HL-60 (cell line): ENCODE results near the gene BCL2L15.

Experiments used
- DNase-seq, 2 experiments: peaks; one replicate each; pipeline ENCODE4 v3.0.0-alpha.2; 2010 to 2020; ENCODE audit warnings: low read depth in 1 of 2, low spot score in 1 of 2
- H3K27ac ChIP-seq: fragments of 250-450 bp; sonication (Bioruptor Pico); replicated peaks from 2 replicates; pipeline ENCODE4 v1.5.1; 2020; ENCODE audit warnings: mild to moderate bottlenecking, moderate library complexity
- H3K27me3 ChIP-seq: fragments of 250-450 bp; sonication (Bioruptor Pico); 2 replicates; pipeline ENCODE4 v1.5.1; 2021; ENCODE audit warnings: mild to moderate bottlenecking, moderate library complexity; ENCODE audit not compliant: insufficient read depth, poor library complexity, severe bottlenecking
- H3K4me3 ChIP-seq: replicated peaks from 2 replicates; pipeline ENCODE4 v1.5.1; 2011; ENCODE audit warnings: mild to moderate bottlenecking, control low read depth, low read length; ENCODE audit not compliant: insufficient read depth
- GABPA ChIP-seq: IDR thresholded peaks from 2 replicates; pipeline ENCODE4 v1.6.1; 2012; ENCODE audit warnings: low read depth
- POLR2AphosphoS5 ChIP-seq: IDR thresholded peaks from 2 replicates; pipeline ENCODE4 v1.6.1; 2012; ENCODE audit warnings: low read depth
- SPI1 ChIP-seq: IDR thresholded peaks from 2 replicates; pipeline ENCODE4 v1.6.1; 2012; ENCODE audit warnings: low read depth, mild to moderate bottlenecking, borderline replicate concordance
- TF ChIP-seq, protein P1 (sequence below): IDR thresholded peaks from 2 replicates; pipeline ENCODE4 v1.6.1; 2012; ENCODE audit warnings: low read depth; ENCODE audit not compliant: insufficient replicate concordance
- TF ChIP-seq, protein P2 (sequence below): IDR thresholded peaks from one replicate; pipeline ENCODE4 v1.5.1; 2011; ENCODE audit warnings: low read length, control low read depth, inconsistent platforms; ENCODE audit not compliant: insufficient read depth

The BCL2L15 gene

DNA sequence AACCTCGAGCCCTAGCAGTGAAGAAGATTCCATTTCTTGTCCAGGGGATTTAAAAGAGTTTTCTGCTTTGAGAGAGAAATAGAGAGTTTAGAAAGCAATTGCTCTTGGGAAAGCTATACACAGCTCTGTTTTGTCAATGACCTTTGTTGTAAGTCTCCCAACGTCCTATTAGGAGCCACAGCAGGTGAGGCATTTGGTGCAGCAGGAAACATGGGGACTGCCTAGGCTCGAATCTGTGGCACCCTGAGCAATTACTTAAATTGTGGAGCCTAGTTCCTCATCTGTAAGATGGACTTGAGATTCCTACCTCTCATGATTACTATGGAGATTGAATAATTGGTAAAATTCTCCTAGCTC lies 25.9 kb upstream of the BCL2L15 start:
- TF ChIP-seq POLR2AphosphoS5 = no peak
- TF ChIP-seq, protein P1, sequence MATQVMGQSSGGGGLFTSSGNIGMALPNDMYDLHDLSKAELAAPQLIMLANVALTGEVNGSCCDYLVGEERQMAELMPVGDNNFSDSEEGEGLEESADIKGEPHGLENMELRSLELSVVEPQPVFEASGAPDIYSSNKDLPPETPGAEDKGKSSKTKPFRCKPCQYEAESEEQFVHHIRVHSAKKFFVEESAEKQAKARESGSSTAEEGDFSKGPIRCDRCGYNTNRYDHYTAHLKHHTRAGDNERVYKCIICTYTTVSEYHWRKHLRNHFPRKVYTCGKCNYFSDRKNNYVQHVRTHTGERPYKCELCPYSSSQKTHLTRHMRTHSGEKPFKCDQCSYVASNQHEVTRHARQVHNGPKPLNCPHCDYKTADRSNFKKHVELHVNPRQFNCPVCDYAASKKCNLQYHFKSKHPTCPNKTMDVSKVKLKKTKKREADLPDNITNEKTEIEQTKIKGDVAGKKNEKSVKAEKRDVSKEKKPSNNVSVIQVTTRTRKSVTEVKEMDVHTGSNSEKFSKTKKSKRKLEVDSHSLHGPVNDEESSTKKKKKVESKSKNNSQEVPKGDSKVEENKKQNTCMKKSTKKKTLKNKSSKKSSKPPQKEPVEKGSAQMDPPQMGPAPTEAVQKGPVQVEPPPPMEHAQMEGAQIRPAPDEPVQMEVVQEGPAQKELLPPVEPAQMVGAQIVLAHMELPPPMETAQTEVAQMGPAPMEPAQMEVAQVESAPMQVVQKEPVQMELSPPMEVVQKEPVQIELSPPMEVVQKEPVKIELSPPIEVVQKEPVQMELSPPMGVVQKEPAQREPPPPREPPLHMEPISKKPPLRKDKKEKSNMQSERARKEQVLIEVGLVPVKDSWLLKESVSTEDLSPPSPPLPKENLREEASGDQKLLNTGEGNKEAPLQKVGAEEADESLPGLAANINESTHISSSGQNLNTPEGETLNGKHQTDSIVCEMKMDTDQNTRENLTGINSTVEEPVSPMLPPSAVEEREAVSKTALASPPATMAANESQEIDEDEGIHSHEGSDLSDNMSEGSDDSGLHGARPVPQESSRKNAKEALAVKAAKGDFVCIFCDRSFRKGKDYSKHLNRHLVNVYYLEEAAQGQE = no peak
- TF ChIP-seq SPI1 = no peak
- TF ChIP-seq GABPA = no peak
- TF ChIP-seq, protein P2, sequence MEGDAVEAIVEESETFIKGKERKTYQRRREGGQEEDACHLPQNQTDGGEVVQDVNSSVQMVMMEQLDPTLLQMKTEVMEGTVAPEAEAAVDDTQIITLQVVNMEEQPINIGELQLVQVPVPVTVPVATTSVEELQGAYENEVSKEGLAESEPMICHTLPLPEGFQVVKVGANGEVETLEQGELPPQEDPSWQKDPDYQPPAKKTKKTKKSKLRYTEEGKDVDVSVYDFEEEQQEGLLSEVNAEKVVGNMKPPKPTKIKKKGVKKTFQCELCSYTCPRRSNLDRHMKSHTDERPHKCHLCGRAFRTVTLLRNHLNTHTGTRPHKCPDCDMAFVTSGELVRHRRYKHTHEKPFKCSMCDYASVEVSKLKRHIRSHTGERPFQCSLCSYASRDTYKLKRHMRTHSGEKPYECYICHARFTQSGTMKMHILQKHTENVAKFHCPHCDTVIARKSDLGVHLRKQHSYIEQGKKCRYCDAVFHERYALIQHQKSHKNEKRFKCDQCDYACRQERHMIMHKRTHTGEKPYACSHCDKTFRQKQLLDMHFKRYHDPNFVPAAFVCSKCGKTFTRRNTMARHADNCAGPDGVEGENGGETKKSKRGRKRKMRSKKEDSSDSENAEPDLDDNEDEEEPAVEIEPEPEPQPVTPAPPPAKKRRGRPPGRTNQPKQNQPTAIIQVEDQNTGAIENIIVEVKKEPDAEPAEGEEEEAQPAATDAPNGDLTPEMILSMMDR = no peak
- H3K27ac ChIP-seq = no peak overlapping the region

DNA sequence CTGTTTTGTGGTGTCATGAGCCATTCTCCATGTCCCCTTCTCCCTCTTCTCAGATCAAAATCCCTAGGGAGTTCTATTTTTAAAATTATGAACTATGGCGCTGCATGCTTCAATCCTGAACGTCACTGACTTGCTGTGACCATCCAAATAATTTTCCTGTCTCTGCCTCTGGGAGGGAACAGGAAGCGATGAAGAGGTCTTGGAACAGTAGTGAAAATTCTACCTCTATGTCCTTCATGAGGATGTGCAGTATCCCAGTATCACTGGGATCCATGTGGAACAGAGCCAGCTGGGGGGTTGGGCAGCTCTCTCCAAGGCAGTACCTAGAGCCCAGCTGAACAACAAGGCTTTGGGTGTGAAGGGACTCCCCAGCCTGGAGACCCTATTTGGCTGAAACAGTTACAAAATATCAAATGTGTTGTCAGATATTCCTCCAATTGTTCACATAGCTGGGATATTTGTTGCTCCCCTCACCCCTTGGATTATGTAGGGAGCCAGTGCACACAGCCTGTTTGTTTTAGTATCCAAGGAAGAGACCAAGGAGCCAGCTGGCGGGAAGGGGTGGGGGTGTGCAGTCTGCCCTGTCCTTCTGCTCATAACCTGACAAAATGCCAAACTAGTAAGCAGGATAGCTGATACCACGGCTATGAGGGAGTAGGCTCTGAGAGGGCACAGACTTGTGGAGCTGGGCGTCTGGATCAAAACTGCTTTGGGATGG lies 25.4 kb upstream of the BCL2L15 start:
- no peak for DNase-seq
- TF ChIP-seq SPI1 (no peak), POLR2AphosphoS5 (no peak), GABPA (no peak)
- TF ChIP-seq, protein P1 = no peak
- TF ChIP-seq, protein P2 = no peak
- no peak overlapping the region for H3K4me3 ChIP-seq

More for the DNA sequence above, 25.9 kb upstream of the BCL2L15 start:
- no peaks in the 10 kb centered on the region for H3K27me3 ChIP-seq
- H3K4me3 ChIP-seq = no peak overlapping the region
- no peak for DNase-seq

DNA sequence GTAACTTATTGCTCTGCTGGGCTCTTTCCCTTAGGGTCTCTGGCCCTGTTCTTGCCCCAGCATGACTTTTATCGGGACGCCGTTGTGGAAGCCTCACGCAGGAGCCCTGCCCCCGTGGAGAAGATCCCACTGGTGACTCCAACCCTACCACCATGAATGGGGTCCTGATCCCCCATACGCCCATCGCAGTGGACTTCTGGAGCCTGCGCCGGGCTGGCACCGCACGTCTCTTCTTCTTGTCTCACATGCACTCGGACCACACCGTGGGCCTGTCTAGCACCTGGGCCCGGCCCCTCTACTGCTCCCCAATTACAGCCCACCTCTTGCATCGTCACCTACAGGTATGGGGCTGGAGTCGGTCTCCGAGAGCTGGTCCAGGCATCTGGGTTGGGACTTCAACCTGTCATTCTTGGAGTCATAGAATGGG lies 18.1 kb upstream of the BCL2L15 start:
- H3K4me3 ChIP-seq = peak overlapping the region; percentile 90
- DNase-seq = peak in 1 of 2 experiments; percentile 34
- H3K27me3 ChIP-seq = no peaks in the 10 kb centered on the region
- TF ChIP-seq POLR2AphosphoS5 (no peak), SPI1 (no peak), GABPA (no peak)
- TF ChIP-seq, protein P1 = no peak
- TF ChIP-seq, protein P2 = no peak
- peak overlapping the region; percentile 85 for H3K27ac ChIP-seq

More for the DNA sequence above, 25.4 kb upstream of the BCL2L15 start:
- Histone ChIP-seq H3K27ac (no peak overlapping the region), H3K27me3 (no peaks in the 10 kb centered on the region)
